ENCODE measurements around the gene SNN. TPM values are rescaled to one million over a fixed set of nuclear protein-coding genes. Genes with fewer than 3 reads are reported as not detected.

SNN gene
- total RNA-seq, 4 donors from 2014 or later: 31.5 to 50.6 (median 36.3) TPM

- no peak overlapping the region for H3K4me3 ChIP-seq (replicated peaks in 1 of 3)
- DNase-seq: no peak
- no peak overlapping the region for H3K27ac ChIP-seq
- TF ChIP-seq, protein P1, sequence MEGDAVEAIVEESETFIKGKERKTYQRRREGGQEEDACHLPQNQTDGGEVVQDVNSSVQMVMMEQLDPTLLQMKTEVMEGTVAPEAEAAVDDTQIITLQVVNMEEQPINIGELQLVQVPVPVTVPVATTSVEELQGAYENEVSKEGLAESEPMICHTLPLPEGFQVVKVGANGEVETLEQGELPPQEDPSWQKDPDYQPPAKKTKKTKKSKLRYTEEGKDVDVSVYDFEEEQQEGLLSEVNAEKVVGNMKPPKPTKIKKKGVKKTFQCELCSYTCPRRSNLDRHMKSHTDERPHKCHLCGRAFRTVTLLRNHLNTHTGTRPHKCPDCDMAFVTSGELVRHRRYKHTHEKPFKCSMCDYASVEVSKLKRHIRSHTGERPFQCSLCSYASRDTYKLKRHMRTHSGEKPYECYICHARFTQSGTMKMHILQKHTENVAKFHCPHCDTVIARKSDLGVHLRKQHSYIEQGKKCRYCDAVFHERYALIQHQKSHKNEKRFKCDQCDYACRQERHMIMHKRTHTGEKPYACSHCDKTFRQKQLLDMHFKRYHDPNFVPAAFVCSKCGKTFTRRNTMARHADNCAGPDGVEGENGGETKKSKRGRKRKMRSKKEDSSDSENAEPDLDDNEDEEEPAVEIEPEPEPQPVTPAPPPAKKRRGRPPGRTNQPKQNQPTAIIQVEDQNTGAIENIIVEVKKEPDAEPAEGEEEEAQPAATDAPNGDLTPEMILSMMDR (IDR thresholded peaks at IDR 0.05): no peak
- no peak for TF ChIP-seq POLR2A (IDR thresholded peaks at IDR 0.05)
- intact Hi-C loops (cut with DNase I): no loop called here
- 85 to 88% methylated on average over 7 of the region's 7 CpGs for WGBS, 2 donors
- H3K36me3 ChIP-seq: no peaks in the 10 kb centered on the region
- H3K9me3 ChIP-seq: no peaks in the 10 kb centered on the region
- H3K27me3 ChIP-seq: no peaks in the 10 kb centered on the region
- peaks cover 0 to 3% of the 10 kb centered on the region in 2 donors for H3K4me1 ChIP-seq
These were observed 19.0 kb upstream of the SNN start for GRCh38 chr16:11649276-11649675.

GRCh38 chr16:11650641-11651591 is 17.3 kb upstream of the SNN start:
- intact Hi-C loops (cut with DNase I): no loop called here
- no peaks in the 10 kb centered on the region for H3K9me3 ChIP-seq
- no peaks in the 10 kb centered on the region for H3K27me3 ChIP-seq
- peaks cover 0 to 3% of the 10 kb centered on the region in 2 donors for H3K4me1 ChIP-seq
- H3K4me3 ChIP-seq (replicated peaks in 1 of 3): no peak overlapping the region
- 86 to 91% methylated on average over 15 to 16 of the region's 18 CpGs for WGBS, 2 donors
- no peak for DNase-seq
- no peaks in the 10 kb centered on the region for H3K36me3 ChIP-seq
- H3K27ac ChIP-seq: no peak overlapping the region
- TF ChIP-seq, protein P1 (IDR thresholded peaks at IDR 0.05): no peak
- TF ChIP-seq POLR2A (IDR thresholded peaks at IDR 0.05): no peak

DNA sequence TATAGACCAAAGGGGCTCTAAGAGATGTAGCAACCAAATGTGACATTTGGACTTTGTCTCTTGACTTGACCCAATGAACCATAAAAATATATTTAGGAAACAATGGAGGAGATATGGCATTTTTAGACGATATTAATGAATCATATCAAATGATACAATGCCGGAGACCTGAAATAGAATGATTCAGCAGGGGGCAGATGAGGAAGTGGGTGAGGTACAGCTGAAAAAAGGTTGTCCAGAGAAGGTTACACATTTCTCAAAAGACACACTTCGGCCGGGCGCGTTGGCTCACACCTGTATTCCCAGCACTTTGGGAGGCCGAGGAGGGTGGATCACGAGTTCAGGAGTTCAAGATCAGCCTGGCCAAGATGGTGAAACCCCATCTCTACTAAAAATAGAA is 16.5 kb upstream of the SNN start:
- H3K27me3 ChIP-seq: no peaks in the 10 kb centered on the region
- H3K27ac ChIP-seq: no peak overlapping the region
- no peaks in the 10 kb centered on the region for H3K36me3 ChIP-seq
- intact Hi-C loops (cut with DNase I): no loop called here
- DNase-seq: no peak
- 80 to 83% methylated on average over 8 of the region's 8 CpGs for WGBS, 2 donors
- H3K9me3 ChIP-seq: no peaks in the 10 kb centered on the region
- no peak overlapping the region for H3K4me3 ChIP-seq (replicated peaks in 1 of 3)
- TF ChIP-seq, protein P1 (IDR thresholded peaks at IDR 0.05): no peak
- no peak for TF ChIP-seq POLR2A (IDR thresholded peaks at IDR 0.05)
- H3K4me1 ChIP-seq: peaks cover 0 to 3% of the 10 kb centered on the region in 2 donors

DNA sequence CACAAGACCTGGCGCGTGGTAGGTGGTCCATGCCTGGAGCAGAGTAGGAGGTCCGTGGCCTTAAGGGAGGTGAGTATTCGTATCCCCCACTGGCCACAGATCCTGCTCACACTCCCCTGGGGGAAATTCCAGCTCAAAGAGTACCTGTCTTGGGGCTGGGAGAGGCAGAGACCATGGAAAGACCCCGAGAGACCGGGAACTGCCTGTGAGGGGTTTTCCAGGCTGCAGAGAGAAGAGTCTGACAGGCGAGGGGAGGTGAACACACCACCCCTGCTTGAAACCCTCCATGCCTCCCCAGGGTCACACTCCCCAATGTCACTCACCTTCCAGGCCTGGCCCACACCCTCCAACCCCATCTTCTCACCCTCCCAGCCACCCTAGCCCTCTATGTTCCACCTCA is 12.6 kb upstream of the SNN start:
- intact Hi-C loops (cut with DNase I): no loop called here
- H3K27me3 ChIP-seq: no peaks in the 10 kb centered on the region
- no peaks in the 10 kb centered on the region for H3K36me3 ChIP-seq
- H3K4me1 ChIP-seq: peaks cover 0 to 11% of the 10 kb centered on the region in 2 donors
- TF ChIP-seq, protein P1 (IDR thresholded peaks at IDR 0.05): no peak
- TF ChIP-seq POLR2A (IDR thresholded peaks at IDR 0.05): no peak
- no peaks in the 10 kb centered on the region for H3K9me3 ChIP-seq
- H3K4me3 ChIP-seq (replicated peaks in 1 of 3): no peak overlapping the region
- DNase-seq: no peak
- no peak overlapping the region for H3K27ac ChIP-seq
- 86 to 90% methylated on average over 7 of the region's 7 CpGs for WGBS, 2 donors

DNA sequence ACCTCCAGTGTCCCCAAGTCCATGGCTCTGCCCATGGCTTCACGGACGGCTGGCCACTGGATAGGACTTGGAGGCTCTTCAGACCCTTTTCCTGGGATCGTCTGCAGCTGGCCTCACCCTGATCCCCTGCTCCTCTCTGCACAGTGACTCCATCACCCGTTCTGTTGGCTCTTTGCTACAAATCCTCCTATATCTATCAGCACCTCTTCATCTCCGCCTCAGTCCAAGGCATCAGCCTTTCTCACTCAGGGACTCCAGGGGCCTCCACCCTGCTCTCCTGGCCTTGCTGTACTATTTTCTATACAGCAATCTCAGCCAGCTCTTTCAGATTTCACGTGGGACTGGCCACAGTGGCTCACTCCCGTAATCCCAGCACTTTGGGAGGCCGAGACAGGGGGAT is 10.7 kb upstream of the SNN start:
- 66 to 78% methylated on average over 8 of the region's 8 CpGs for WGBS, 2 donors
- intact Hi-C loops (cut with DNase I): no loop called here
- TF ChIP-seq, protein P1 (IDR thresholded peaks at IDR 0.05): no peak
- no peak for TF ChIP-seq POLR2A (IDR thresholded peaks at IDR 0.05)

More for the DNA sequence above, 10.7 kb upstream of the SNN start:
- no peak overlapping the region for H3K27ac ChIP-seq
- H3K36me3 ChIP-seq: no peaks in the 10 kb centered on the region
- no peak for DNase-seq
- peaks cover 0 to 11% of the 10 kb centered on the region in 2 donors for H3K4me1 ChIP-seq
- no peak overlapping the region for H3K4me3 ChIP-seq (replicated peaks in 1 of 3)
- no peaks in the 10 kb centered on the region for H3K9me3 ChIP-seq
- no peaks in the 10 kb centered on the region for H3K27me3 ChIP-seq
